ENCODE measurements around the gene RBM44.

DNA sequence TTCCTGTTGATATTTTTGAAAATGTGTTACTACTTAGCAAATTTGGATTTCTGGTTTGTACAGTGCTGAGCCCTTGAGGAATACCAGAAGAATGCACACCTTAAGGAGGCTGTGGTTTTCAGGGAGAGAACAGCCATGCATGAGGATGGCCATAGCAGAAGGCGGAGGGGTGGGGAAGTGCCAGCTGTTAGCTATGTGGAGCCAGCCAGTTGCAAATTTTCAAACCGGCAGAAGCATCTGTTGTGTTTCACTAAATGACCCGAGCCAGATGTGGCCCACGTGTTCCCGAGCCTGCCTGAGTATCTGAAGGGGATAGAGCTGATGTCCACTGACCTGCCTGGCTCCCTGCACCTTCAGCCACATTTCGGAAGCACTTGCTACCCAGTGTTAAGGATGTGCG, 16.4 kb upstream of the RBM44 start:
- TF ChIP-seq, protein P1, sequence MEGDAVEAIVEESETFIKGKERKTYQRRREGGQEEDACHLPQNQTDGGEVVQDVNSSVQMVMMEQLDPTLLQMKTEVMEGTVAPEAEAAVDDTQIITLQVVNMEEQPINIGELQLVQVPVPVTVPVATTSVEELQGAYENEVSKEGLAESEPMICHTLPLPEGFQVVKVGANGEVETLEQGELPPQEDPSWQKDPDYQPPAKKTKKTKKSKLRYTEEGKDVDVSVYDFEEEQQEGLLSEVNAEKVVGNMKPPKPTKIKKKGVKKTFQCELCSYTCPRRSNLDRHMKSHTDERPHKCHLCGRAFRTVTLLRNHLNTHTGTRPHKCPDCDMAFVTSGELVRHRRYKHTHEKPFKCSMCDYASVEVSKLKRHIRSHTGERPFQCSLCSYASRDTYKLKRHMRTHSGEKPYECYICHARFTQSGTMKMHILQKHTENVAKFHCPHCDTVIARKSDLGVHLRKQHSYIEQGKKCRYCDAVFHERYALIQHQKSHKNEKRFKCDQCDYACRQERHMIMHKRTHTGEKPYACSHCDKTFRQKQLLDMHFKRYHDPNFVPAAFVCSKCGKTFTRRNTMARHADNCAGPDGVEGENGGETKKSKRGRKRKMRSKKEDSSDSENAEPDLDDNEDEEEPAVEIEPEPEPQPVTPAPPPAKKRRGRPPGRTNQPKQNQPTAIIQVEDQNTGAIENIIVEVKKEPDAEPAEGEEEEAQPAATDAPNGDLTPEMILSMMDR (conservative IDR thresholded peaks at IDR 0.05), result no peak
- no peak for TF ChIP-seq EZH2 (IDR thresholded peaks at IDR 0.05; ENCODE audit: low read depth)

Measured in PC-9 (cell line).